GM18511 (cell line): ENCODE data around the gene KANK3.
"Not testable (repeated sequence)": the region's sequence is repeated elsewhere in the genome, so short reads cannot be mapped to it uniquely, and the experiment has no call there.

Experiments used
- ATAC-seq: cut with Tn5 transposase; IDR thresholded peaks from one replicate; pipeline ENCODE4 v1.9.1; 2021; ENCODE audit warnings: mild to moderate bottlenecking, moderate library complexity; ENCODE audit not compliant: unreplicated experiment

KANK3 gene

DNA sequence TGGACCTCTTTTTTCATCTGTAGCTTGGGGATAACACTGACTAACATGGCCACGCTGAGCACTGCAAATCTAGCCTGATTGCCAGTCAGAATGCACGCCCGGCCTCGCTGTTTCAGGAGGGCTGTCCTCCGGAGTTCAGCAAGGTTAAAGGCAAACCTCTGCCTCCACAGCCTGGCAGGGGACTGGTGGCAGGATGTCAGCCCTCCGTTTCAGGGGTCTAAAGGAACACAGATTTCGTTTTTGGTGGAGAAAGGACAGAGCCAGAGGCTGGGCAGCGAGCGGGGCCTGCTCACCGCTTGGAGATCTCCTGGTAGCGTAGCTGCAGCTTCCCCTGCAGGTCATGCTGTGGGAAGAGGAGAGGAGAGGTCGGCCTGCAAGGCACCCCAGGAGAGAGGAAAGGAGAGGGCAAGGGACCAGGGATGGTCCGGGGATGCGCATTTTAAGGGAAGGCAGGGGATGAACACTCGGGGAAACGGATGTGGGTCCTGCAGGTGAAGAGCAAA lies 22.4 kb downstream of the KANK3 start:
- ATAC-seq, result peak; percentile 25

GRCh38 chr19:8319807-8320520 lies 23.1 kb downstream of the KANK3 start:
- no peak for ATAC-seq

- not testable (repeated sequence) for ATAC-seq
These were observed 24.2 kb downstream of the KANK3 start for GRCh38 chr19:8318835-8319234.

DNA sequence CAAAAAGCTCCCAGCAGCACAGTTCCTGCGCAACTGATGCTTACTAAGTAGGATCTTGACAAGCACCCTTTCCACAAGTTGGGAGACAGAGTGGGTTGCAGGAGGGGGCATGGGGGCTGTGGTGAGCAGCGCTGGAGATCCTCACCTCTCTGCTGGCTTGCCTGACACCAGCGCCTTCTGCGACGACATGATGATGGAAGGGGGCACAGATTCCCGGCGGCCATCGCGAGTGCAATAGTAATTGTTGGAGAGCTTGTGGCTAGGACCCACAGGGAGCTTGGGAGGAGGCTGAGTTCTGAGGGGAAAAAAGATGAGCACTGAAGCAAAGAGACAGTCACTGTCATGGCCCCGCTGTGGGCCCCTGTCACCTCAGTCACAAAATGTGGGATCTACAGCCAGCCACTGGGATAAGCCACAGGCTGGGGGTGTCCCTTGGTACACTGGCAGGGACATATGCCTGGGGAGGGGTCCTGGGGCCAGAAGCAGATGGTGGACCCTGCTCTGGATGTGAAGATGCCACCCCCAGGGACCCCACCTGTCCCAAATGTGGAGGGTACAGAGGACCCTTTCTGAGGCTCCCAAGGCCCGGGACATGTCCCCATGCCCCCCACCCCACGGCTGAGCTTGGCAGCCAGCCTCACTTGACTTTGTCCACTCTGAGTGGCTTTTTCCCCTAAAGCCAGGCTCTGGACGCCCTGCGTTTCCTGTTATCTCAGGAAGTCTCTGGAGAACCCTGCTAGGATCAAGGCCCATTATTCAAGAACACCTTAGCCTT lies 26.5 kb downstream of the KANK3 start:
- no peak for ATAC-seq

GRCh38 chr19:8314981-8315640 lies 28.0 kb downstream of the KANK3 start:
- not testable (repeated sequence) for ATAC-seq

GRCh38 chr19:8311461-8312260 lies 31.4 kb downstream of the KANK3 start:
- ATAC-seq, result no peak

DNA sequence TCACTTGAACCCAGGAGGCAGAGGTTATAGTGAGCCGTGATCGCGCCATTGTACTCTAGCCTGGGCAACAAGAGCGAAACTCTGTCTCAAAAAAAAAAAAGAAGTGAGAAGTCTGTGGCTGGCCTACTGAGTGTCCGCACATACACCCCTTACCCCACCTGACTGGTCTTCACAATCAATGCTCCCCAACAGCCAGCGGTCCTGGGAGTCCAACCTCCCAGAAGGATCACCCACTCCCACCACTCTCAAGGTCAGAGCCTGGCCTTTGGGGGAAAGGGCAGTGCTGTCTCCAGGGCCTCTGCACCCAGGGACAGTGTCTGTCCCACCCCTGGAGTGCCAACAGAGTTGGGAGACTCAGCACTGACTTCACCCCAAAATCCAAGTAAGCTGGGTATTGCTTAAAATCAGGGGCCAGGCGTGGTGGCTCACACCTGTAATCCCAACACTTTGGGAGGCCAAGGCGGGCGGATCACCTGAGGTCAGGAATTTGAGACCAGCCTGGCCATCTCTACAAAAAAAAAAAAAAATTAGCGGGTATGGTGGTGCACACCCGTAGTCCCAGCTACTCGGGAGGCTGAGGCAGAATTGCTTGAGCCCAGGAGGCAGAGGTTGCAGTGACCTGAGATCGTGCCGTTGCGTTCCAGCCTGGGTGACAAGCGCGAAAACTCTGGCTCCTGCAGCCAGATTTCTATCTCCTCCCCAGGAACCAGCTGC lies 32.6 kb downstream of the KANK3 start:
- no peak for ATAC-seq

DNA sequence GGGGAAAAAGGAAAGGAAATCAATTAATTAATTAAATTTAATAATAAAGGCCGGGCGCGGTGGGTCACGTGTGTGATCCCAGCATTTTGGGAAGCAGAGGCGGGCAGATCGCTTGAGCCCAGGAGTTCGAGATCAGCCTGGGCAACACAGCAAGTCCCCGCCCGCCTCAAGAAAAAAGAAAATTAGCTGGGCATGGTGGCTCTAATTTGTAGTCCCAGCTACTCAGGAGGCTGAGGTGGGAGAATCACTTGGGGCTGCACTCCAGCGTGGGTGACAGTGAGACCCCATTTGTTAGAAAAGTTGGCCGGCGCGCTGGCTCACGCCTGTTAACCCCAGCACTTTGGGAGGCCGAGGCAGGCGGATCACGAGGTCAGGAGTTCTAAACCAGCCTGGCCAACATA lies 34.2 kb downstream of the KANK3 start:
- no peak for ATAC-seq

- peak; percentile 85 for ATAC-seq
These were observed 34.8 kb downstream of the KANK3 start, which contains the start of gene CD320 for GRCh38 chr19:8307965-8308866. TSS of gene CD320 (minus strand) at chr19:8308358. CDS start at chr19:8308290, 68 bp downstream.

DNA sequence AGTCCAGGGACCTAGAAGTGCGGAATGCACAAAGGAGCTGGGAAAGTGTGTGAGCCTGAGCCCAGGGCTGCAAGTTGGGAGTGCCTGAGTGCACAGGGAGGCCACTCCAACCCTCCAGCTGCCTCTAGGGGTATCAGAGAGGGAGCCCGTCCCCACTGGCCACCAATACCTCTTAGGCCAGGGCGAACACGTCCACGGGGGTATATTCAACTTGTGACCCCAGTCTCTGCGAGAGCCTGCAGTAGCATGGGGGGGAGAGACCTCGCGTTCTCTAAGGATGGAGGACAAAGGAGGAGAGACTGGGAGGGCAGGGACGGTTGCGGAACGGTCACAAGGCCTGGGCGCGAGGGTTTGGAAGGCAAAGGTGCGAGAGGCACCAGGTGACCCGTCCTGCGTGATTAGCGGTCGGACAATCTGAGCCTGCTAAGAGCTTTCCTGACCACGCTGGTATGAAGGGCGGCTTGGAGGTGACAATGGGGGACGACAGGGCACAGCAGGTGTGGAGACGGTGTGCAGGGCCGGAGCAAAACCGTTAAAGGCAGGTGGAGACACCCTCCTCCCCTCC lies 35.6 kb downstream of the KANK3 start:
- peak; percentile 7 for ATAC-seq

GRCh38 chr19:8306235-8307054 lies 36.6 kb downstream of the KANK3 start:
- no peak for ATAC-seq

DNA sequence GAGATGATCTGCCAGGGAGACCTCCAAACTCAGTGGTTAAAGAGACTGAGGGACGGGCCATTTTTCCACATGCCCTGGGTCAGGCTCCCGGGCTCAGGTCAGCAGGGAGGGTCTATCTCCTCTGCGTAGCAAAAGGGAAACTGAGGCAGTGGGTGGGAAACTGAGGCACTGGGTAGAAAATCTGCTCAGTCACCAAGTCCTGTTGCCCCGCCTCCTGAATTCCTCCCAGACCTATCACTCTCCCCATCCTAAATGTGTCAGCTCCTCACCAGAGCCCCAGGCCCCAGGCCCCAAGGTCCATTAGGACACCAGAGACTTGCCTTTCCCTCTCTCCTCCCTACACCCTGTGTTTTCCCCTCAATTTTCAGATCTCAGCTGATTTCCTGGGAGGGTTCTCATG lies 37.3 kb downstream of the KANK3 start:
- no peak for ATAC-seq

DNA sequence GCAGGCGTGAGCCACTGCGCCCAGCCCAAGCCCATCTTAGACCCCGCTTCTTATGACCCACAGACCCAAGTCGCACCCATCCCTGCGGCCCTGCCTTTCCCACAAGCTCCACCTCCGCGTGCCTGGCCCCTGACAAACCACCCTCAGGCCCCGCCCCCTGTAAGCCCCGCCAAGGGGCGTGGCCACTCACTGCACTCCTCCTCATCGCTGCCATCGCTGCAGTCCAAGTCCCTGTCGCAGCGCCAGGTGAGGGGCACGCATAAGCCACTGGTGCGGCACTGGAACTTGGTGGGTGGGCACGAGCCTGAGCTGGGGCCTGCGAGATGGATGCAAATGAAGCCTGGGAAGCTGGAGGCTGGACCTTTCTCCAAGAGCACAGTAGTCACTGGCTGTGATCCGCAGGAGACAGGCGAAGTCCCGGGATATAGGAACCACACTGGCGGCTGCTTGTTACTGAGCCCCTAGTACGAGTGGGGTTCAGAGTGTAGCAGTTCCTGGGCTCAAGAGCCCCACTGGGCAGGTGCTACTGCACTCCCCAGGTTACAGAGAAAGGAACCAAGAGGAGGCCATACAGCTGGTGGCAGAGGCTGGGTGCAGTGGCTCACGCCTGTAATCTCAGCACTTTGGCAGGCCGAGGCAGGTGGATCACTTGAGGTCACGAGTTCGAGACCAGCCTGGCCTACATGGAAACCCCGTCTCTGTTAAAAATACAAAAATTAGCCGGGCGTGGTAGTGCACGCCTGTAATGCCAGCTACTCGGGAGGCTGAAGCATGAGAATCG lies 38.0 kb downstream of the KANK3 start:
- no peak for ATAC-seq

GRCh38 chr19:8302734-8303133 lies 40.3 kb downstream of the KANK3 start:
- no peak for ATAC-seq

GRCh38 chr19:8302357-8302691 lies 40.7 kb downstream of the KANK3 start:
- ATAC-seq, result no peak

DNA sequence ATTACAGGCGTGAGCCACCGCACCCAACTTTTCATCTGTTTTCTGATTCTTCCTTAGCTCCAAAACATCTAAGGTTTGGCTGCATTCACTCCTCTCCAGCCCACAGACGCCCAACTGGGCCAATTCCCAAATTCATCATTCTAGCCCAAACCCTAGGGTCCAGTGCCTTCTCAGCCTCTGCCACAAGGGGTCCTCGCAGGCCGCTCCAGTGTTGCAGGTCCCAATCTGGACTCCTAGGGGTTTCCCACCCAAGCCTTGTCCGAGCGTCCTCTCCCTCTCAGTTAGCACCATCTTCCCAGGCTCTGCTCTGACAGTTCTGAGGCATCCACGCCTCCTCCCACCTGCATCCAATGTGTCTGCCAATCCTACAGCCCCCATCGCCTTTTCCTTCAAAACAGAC lies 51.7 kb downstream of the KANK3 start:
- ATAC-seq, result not testable (repeated sequence)

DNA sequence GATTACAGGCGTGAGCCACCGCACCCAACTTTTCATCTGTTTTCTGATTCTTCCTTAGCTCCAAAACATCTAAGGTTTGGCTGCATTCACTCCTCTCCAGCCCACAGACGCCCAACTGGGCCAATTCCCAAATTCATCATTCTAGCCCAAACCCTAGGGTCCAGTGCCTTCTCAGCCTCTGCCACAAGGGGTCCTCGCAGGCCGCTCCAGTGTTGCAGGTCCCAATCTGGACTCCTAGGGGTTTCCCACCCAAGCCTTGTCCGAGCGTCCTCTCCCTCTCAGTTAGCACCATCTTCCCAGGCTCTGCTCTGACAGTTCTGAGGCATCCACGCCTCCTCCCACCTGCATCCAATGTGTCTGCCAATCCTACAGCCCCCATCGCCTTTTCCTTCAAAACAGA lies 66.6 kb downstream of the KANK3 start:
- not testable (repeated sequence) for ATAC-seq
